Vagina (tissue), 2 donors: ENCODE data around the gene NPR2. TPM values are rescaled to one million over a fixed set of nuclear protein-coding genes. Genes with fewer than 3 reads are reported as not detected.

Experiments
- DNase-seq, 2 donors: peaks; one replicate each; pipeline ENCODE4 v3.0.0-alpha.2; 2017; ENCODE audit errors: extremely low spot score in 2 of 2
- H3K27ac ChIP-seq: fragments of 200-600 bp; sonication (generic); one replicate; pipeline ENCODE4 v1.5.1; 2019
- H3K27me3 ChIP-seq: fragments of 200-600 bp; sonication (generic); one replicate; pipeline ENCODE4 v1.5.1; 2019
- H3K36me3 ChIP-seq, 2 donors: fragments of 200-600 bp; sonication (generic); one replicate each; pipeline ENCODE4 v1.5.1; 2017 to 2019
- H3K4me1 ChIP-seq: fragments of 200-600 bp; sonication (generic); one replicate; pipeline ENCODE4 v1.5.1; 2019
- H3K4me3 ChIP-seq, 2 donors: fragments of 200-600 bp; sonication (generic); 1 replicate in 1 of 2; 2 replicates in 1 of 2; pipeline ENCODE4 v1.5.1; 2016 to 2019
- H3K9me3 ChIP-seq: fragments of 200-600 bp; sonication (generic); one replicate; pipeline ENCODE4 v1.5.1; 2019
- POLR2A ChIP-seq, 2 donors: fragments of 450-650 bp; IDR thresholded peaks; one replicate each; pipeline ENCODE4 v1.6.1; 2017; ENCODE audit warnings: antibody characterized with exemption in 2 of 2, mild to moderate bottlenecking in 2 of 2, moderate library complexity in 2 of 2
- POLR2AphosphoS5 ChIP-seq, 2 donors: sonication (generic); formaldehyde crosslinking; IDR thresholded peaks; one replicate each; pipeline ENCODE4 v1.9.0; 2017; ENCODE audit warnings: antibody characterized with exemption in 2 of 2, mild to moderate bottlenecking in 2 of 2, low read depth in 1 of 2; ENCODE audit not compliant: insufficient read depth in 1 of 2
- intact Hi-C: fragments of 100-400 bp; cut with DNase I; formaldehyde crosslinking; loops from one replicate; pipeline ENCODE4 v1.15.1; 2023
- total RNA-seq: library from RNA; depleted of rRNA; stranded (reverse); fragments of >200 nt; gene quantifications from one replicate; pipeline ENCODE4 v1.2.3, GENCODE V29; 2016
- TF ChIP-seq, protein P1 (sequence below), 3 experiments: fragments of 450-650 bp in 2 of 3; fragments of 200-600 bp in 1 of 3; sonication (generic) in 1 of 3; IDR thresholded peaks; one replicate each; pipeline ENCODE4 v1.5.1; 2017 to 2019; ENCODE audit warnings: antibody characterized with exemption in 3 of 3, mild to moderate bottlenecking in 2 of 3, moderate library complexity in 2 of 3

NPR2 gene
- total RNA-seq, 1 donor from 2014 or later = 17.2 TPM

DNA sequence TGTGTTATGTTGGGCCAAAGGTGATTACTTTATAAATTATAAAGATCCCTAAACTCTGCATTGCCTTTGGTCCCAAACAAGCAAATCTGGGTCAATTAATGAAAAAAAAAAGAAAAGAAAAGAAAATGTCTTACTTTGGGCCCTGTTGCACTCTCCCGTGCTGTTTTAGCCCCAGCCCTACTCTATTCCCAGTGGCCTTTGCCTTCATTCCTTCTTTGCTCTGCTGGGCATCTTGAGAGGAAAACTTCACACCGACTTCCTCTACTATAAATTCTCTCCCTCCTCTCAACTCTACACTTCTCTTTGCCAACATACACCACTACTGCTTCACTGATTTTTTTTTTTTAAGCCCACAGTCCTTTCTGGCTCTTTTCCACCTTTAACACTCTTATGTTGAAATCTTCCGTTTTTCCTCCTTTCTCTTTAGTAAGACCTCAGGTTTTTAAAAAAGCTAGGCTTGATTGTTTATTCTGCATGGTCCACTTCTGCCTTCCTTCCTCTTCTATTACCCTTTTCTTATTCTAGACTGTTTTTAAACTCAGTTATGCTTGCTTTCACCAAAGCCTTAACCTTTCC is 32.8 kb upstream of the NPR2 start:
- H3K4me1 ChIP-seq = peaks cover 23% of the 10 kb centered on the region
- H3K27ac ChIP-seq = no peak overlapping the region
- TF ChIP-seq POLR2AphosphoS5 (IDR thresholded peaks at IDR 0.05; ENCODE audit: insufficient read depth in 1 of 2, low read depth in 1 of 2) (no peak), POLR2A (IDR thresholded peaks at IDR 0.05) (no peak)
- TF ChIP-seq, protein P1, sequence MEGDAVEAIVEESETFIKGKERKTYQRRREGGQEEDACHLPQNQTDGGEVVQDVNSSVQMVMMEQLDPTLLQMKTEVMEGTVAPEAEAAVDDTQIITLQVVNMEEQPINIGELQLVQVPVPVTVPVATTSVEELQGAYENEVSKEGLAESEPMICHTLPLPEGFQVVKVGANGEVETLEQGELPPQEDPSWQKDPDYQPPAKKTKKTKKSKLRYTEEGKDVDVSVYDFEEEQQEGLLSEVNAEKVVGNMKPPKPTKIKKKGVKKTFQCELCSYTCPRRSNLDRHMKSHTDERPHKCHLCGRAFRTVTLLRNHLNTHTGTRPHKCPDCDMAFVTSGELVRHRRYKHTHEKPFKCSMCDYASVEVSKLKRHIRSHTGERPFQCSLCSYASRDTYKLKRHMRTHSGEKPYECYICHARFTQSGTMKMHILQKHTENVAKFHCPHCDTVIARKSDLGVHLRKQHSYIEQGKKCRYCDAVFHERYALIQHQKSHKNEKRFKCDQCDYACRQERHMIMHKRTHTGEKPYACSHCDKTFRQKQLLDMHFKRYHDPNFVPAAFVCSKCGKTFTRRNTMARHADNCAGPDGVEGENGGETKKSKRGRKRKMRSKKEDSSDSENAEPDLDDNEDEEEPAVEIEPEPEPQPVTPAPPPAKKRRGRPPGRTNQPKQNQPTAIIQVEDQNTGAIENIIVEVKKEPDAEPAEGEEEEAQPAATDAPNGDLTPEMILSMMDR (IDR thresholded peaks at IDR 0.05) = no peak
- H3K27me3 ChIP-seq = no peaks in the 10 kb centered on the region
- H3K4me3 ChIP-seq = no peak overlapping the region
- no peak for DNase-seq
- H3K9me3 ChIP-seq = no peaks in the 10 kb centered on the region
- intact Hi-C loops = loop anchor here (10.0 kb wide), 1 partner anchor 1436 kb away; no protein-coding TSS in a partner anchor
- H3K36me3 ChIP-seq = peaks cover 0 to 9% of the 10 kb centered on the region in 2 donors

DNA sequence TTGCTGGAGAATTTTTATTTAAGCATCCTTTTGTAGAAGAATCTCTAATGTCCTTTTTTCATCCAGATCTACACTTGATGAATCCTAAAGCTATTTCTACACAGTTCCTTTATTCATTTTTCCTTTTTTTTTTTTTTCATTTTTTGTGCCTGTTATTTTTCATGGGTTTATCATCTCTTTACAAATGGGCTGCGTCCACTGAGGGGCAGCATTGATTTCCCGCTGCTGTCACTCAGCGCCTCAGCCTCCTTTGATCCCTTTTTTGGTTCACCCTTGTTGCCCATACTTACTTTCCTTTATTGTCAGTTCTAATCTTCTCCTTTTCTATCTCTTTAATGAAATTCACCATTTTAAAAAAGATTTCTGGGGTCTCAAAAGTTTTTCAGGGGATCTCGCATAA is 31.6 kb upstream of the NPR2 start:
- no peaks in the 10 kb centered on the region for H3K27me3 ChIP-seq

GRCh38 chr9:35760651-35761050 is 30.7 kb upstream of the NPR2 start:
- TF ChIP-seq, protein P1 (IDR thresholded peaks at IDR 0.05) = no peak
- no peak for TF ChIP-seq POLR2AphosphoS5 (IDR thresholded peaks at IDR 0.05; ENCODE audit: insufficient read depth in 1 of 2, low read depth in 1 of 2)
- no peak for TF ChIP-seq POLR2A (IDR thresholded peaks at IDR 0.05)
- no peaks in the 10 kb centered on the region for H3K9me3 ChIP-seq
- peaks cover 23% of the 10 kb centered on the region for H3K4me1 ChIP-seq
- no peak overlapping the region for H3K27ac ChIP-seq
- intact Hi-C loops = no loop called here
- no peaks in the 10 kb centered on the region for H3K36me3 ChIP-seq
- DNase-seq = no peak
- H3K27me3 ChIP-seq = no peaks in the 10 kb centered on the region
- H3K4me3 ChIP-seq = no peak overlapping the region

More for the DNA sequence above, 31.6 kb upstream of the NPR2 start:
- intact Hi-C loops = loop anchor here (10.0 kb wide), 1 partner anchor 1435 kb away; no protein-coding TSS in a partner anchor
- Histone ChIP-seq H3K9me3 (no peaks in the 10 kb centered on the region), H3K4me3 (no peak overlapping the region), H3K36me3 (no peaks in the 10 kb centered on the region), H3K27ac (no peak overlapping the region), H3K4me1 (peaks cover 23% of the 10 kb centered on the region)
- TF ChIP-seq, protein P1 (IDR thresholded peaks at IDR 0.05) = no peak
- TF ChIP-seq POLR2AphosphoS5 (IDR thresholded peaks at IDR 0.05; ENCODE audit: insufficient read depth in 1 of 2, low read depth in 1 of 2) (no peak), POLR2A (IDR thresholded peaks at IDR 0.05) (no peak)
- DNase-seq = no peak

GRCh38 chr9:35763181-35763580 is 28.2 kb upstream of the NPR2 start:
- Histone ChIP-seq H3K36me3 (no peaks in the 10 kb centered on the region), H3K9me3 (no peaks in the 10 kb centered on the region), H3K4me3 (no peak overlapping the region), H3K27ac (no peak overlapping the region), H3K27me3 (no peaks in the 10 kb centered on the region), H3K4me1 (peaks cover 5% of the 10 kb centered on the region)
- TF ChIP-seq POLR2A (IDR thresholded peaks at IDR 0.05) (no peak), POLR2AphosphoS5 (IDR thresholded peaks at IDR 0.05; ENCODE audit: insufficient read depth in 1 of 2, low read depth in 1 of 2) (no peak)
- TF ChIP-seq, protein P1 (IDR thresholded peaks at IDR 0.05) = no peak
- no peak for DNase-seq
- intact Hi-C loops = no loop called here

- Histone ChIP-seq H3K27me3 (no peaks in the 10 kb centered on the region), H3K36me3 (no peaks in the 10 kb centered on the region)
- intact Hi-C loops = no loop called here
Measured at GRCh38 chr9:35763803-35764202, 27.6 kb upstream of the NPR2 start.

More at GRCh38 chr9:35763803-35764202, 27.6 kb upstream of the NPR2 start:
- Histone ChIP-seq H3K4me1 (no peaks in the 10 kb centered on the region), H3K4me3 (no peak overlapping the region), H3K9me3 (no peaks in the 10 kb centered on the region), H3K27ac (no peak overlapping the region)
- DNase-seq = no peak
- no peak for TF ChIP-seq POLR2AphosphoS5 (IDR thresholded peaks at IDR 0.05; ENCODE audit: insufficient read depth in 1 of 2, low read depth in 1 of 2)
- TF ChIP-seq POLR2A (IDR thresholded peaks at IDR 0.05) = no peak
- TF ChIP-seq, protein P1 (IDR thresholded peaks at IDR 0.05) = no peak
